Measurements from ENCODE around the gene RGL3.
"Not testable (repeated sequence)": the region's sequence is repeated elsewhere in the genome, so short reads cannot be mapped to it uniquely, and the experiment has no call there.

The RGL3 gene

DNA sequence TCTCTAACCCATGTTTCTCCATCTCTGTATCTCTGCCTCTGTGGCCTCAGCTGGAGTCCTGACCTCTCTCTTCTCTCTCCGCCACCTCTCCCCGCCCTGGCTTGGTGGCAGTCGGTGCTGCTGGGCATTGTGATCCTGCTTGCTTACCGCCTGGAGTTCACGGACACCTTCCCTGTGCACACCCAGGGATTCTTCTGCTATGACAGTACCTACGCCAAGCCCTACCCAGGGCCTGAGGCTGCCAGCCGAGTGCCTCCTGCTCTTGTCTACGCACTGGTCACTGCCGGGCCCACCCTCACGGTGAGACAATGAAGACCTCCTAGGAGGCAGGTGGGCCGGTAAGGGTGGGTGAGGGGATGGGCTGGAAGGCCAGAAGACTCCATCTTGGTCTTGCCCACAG, 59.7 kb downstream of the RGL3 start:
- FAIRE-seq = no peak

DNA sequence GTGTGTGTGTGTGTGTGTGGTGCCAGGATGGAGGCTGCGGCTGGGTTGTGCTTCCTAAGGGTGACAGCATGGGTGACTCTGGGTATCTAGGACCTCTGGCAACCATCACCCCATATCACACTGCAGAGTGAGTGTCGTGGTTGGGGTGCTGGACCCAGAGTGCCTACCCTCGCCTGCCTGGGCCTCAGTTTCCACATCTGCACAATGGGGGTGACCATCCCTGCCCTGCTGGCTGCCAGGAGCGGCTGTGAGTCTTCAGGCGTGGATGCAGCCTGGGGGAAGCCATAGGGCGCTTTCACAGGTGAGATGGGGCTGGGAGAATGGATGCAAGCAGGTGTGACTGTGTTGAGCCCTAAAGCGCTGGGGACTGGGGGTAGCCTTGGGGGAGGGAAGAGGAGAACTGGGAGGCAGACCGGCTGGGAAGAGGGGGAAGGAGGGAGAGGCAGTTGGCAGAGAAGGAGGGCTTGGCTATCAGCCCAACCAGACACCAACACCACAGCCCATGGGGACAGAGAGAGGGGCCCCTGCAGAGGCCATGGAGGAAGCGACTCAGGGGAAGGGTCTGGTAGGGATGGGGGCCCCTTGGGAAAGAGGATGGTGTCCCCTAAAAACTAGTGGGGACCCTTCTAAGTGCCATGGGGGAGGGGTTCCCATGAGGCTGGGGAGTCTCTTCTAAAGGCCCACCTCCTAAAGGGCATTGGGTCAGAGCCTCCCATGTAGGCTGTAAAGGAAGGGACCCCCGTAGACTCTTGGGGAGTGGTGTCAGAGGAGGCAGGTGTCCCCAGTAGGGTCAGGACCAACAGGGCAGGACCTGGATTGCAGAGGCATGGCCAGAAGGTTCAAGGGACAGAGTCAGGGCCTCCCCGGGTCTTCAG, 62.2 kb downstream of the RGL3 start:
- no peak for FAIRE-seq

DNA sequence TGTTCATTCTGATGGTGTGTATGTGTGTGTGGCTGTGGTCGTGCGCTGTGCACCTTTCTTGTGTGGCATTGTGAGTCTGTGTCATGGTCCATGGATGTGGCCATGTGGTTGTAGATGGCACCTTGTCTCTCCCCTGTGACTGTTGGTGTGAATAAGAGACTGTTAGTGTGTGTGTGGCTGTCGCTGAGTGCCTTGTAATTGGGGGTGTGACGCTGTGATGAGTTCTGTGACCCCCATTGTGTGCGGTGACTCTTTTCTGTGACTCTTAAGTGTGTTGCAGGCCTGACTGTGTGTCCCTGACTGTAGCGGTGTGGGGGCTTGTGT, 63.1 kb downstream of the RGL3 start:
- no peak for FAIRE-seq

DNA sequence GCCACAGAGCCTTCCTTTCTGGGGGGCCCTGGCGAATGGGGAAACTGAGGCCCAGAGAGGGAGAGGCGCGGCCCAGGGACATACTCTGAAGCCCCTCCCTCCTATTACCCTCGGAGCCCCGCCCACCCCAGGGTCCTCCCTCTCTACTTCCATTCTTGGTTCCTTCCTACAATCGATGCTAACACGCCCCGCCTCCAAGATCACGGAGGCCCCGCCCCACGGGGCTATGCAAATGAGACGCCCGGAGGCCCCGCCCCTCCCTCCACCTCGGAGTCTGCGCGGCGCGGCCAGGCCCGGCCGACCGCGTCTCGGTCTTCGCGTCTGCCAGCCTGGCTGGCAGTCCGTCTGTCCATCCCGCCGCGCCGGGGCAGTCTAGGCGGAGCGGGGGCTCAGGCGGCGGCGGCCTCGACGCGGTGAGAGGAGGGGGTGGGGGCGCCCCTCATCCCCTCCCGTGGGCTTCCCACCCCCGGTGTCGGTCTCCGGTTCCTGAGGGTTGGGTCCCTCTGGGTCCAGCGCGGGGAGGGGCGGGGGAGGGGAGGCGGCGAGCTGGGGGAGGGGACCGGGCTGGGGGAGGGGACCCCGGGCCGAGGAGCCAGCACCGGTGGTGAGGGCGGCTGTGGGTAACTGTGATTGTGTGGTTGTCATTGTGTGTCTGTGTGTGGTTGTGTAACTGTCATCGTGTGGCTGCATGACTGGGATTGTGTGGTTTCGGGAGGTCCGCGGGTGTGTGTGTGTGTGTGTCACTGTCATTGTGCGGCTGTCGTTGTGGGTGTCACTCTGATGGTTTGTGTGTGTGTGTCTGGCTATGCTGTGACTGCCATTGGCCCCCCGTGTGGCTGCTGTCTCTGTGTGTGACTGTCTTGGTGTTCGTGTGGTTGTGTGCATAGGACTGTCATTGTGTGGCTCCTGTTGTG, 63.7 kb downstream of the RGL3 start, which contains the start of gene PLPPR2:
TSS of gene PLPPR2 (plus strand) at position 273 of the 914 bp plus-strand sequence. CDS start 2,242 bp downstream, outside the sequence.
- no peak for FAIRE-seq

DNA sequence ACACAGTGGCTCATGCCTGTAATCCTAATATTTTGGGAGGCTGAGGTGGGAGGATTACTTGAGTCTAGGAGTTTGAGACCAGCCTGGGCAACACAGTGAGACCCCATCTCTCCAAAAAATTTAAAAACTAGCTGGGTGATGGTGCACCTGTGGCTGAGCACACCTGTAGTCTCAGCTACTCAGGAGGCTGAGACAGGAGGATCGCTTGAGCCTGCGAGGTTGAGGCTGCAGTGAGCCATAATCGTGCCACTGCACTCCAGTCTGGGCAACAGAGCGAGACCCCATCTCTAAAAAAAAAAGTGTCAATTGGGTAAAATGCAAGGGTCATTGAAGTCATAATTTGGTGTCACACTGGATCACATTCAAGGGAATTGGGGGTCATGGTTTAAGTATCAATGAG, 65.0 kb downstream of the RGL3 start:
- FAIRE-seq = not testable (repeated sequence)

DNA sequence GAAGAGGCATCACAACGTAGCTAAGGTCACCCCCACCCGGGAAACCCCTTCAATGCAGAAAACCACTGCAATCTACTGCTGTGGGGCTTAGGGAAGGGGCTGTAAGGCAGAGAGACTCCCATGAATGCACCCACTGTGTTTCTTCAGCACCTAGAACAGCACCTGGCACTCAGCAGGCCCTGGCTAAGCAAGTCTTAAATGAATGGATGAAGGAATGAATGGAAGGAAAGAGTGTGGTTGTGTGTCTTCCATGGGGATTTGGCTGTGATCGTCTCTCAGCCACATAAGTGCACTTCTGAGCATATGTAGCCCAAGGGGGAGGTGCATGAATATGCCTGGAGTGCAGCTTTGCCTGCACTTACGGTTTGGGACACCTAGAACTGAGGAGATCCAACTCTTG, 69.9 kb downstream of the RGL3 start:
- no peak for FAIRE-seq

DNA sequence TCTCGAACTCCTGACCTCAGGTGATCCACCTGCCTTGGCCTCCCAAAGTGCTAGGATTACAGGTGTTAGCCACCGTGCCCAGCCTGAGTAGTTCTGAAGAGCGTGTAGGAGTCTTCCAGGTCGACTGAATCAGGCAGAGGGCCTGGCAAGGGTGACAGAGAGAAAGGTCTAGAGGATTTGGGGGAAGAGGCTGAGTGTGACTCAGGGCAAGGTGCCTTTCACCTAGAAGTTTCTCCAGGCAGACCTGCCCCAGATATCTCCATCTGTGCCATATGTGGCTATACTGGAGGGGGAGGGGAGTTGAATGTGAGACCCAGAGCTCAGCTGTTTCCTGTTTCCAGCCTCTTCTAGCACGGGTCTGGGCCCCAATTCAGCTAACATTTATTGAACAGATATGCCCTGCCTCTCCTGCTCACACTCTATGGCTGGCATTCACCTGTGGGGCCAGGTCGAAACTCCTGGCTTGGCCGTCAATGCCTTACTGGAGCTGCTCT, 71.5 kb downstream of the RGL3 start:
- FAIRE-seq = no peak

DNA sequence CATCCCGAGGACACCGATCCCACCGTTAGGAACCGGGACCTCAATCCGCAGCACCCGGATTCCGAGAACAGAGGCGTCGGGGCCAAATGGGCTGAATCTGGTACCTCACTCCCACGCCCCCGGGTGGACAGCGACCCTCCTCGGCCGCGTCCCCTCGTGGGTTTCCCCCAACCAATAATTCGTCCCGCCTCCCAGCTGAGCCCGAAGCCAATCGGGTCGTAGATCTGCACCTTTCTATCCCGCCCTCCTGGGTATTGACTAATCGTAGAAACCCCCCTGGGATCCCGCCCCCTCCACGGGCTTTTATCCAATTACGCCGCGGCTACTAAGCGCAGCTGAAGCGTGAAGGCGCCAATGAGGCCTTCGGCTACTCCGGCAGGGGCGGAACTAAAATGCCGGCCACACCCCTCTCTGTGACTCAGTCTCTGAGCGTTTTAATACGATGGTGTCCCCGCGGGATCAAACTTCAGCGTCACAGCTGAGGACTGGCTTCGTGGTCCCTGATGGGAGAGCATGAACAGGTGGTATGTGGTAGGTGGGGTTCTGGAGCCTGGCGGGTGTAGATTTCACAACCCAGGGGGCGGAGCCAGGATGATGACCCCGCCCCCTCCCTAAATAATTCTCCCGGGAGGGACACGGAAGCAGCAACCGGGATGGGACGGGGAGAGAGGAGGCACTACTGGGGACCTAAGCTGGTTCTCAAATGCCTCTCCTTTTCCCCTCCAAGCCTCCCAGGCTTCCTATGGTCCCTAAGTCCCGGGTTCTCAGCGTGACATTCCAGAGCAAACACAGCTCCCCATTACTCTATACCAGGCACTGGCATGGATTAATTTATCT, 72.8 kb downstream of the RGL3 start, which contains the start of the genes CCDC159 and TMEM205:
TSS of gene CCDC159 (plus strand) at position 416 of the 837 bp plus-strand sequence. CDS start at position 504, 88 bp downstream.
TSS of gene TMEM205 (minus strand) at position 165 of the 837 bp plus-strand sequence. CDS start 649 bp downstream, outside the sequence.
- peak; percentile 96 for FAIRE-seq

DNA sequence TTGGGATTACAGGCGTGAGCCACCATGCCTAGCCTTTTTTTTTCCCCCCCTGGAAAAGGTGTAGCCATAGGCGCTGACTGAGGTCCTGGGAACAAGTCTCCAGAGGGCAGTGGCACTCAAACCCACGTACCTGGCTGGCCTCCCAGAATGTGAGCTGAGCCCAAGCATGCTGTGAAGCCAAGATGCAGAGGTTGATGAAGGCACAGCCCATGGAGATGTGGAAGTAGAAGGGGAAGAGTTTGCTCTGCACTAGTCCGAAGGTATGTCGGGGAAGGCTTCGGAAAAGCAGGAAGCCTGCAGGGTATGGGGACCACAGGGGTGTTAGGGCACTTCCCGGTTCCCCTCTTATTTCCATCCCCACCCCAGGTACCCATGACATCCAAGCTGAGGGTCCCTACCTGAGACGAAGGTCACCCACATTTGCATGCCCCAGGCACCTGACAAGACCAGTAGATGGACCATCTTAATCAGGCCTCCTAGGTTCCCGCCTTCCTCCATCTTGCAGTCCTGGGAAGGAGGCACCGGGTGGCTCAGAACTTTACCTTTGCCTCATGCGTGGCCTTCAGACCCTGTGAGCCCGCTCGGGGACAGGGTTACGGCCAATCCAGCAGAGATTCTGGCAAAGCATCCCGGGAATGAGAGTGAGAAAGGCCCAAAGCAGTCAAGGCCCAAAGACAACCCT, 73.9 kb downstream of the RGL3 start:
- FAIRE-seq = no peak

Measured in colon (tissue), 2 donors.